HCT116 (cell line): ENCODE measurements around the gene MAP2K6. TPM values are rescaled to one million over a fixed set of nuclear protein-coding genes. Genes with fewer than 3 reads are reported as not detected.

ENCODE experiments used
- ATAC-seq: fragments of 200-7000 bp; cut with Tn5 transposase; 2 replicates; pipeline ENCODE4 v1.9.1; 2020; ENCODE audit warnings: mild to moderate bottlenecking, moderate library complexity
- BruUV-seq: library from RNA; stranded (reverse); fragments of 400-500 nt; replicated peaks from 2 replicates; lab custom pipeline; 2021; lab: Mats Ljungman, UMichigan
- CTCF ChIA-PET: fragments of 300-600 bp; sonication (Branson Sonifier 250); formaldehyde crosslinking; loops from one replicate; lab custom pipeline; 2021; ENCODE audit warnings: antibody characterized with exemption; lab: Charles Lee
- POLR2A ChIA-PET: fragments of 300-600, 350-600 bp; sonication (Branson Sonifier 250); formaldehyde crosslinking; loops from one replicate; lab custom pipeline; 2021; ENCODE audit warnings: antibody characterized with exemption; lab: Charles Lee
- RAD21 ChIA-PET, 2 experiments: fragments of 300-600 bp; sonication (Branson Sonifier 250); formaldehyde crosslinking; loops; one replicate each; lab custom pipeline; 2023; ENCODE audit warnings: low total read pairs in 2 of 2; ENCODE audit not compliant: uncharacterized antibody in 2 of 2, unreplicated experiment in 2 of 2, low non-redundant PET in 1 of 2; lab: Charles Lee
- DNase-seq: peaks from one replicate; pipeline ENCODE4 v3.0.0-alpha.2; 2010; ENCODE audit warnings: low read depth, low spot score
- H2AFZ ChIP-seq: fragments of 200-600 bp; shearing (Covaris generic), sonication (generic); 2 replicates; pipeline ENCODE4 v1.6.1; 2017; ENCODE audit warnings: low read depth, mixed run types, mixed read lengths, antibody characterized with exemption, low read length; ENCODE audit not compliant: poor library complexity, severe bottlenecking
- H3K27ac ChIP-seq: 2 replicates; pipeline ENCODE4 v1.5.1; 2012; ENCODE audit warnings: low read depth, low read length
- H3K27me3 ChIP-seq: fragments of 200-600 bp; sonication (generic); 2 replicates; pipeline ENCODE4 v1.6.1; 2016; ENCODE audit warnings: mixed run types, low read length, mixed read lengths; ENCODE audit not compliant: insufficient read depth
- H3K36me3 ChIP-seq, 2 experiments: fragments of 200-500 bp in 1 of 2; fragments of 200-600 bp in 1 of 2; sonication (Bioruptor generic) in 1 of 2; sonication (generic) in 1 of 2; 2 replicates each; pipeline versions ENCODE4 v1.5.1 to v1.6.1; 2014 to 2016; ENCODE audit warnings: low read length in 2 of 2, inconsistent platforms in 1 of 2, mixed read lengths in 1 of 2, mixed run types in 1 of 2; ENCODE audit not compliant: insufficient read depth in 2 of 2, control insufficient read depth in 1 of 2
- H3K4me1 ChIP-seq, 2 experiments: fragments of 200-600 bp in 1 of 2; sonication (generic) in 1 of 2; 2 replicates each; pipeline versions ENCODE4 v1.5.1 to v1.6.1; 2012 to 2017; ENCODE audit warnings: low read length in 2 of 2, inconsistent platforms in 1 of 2, mild to moderate bottlenecking in 1 of 2, mixed read lengths in 1 of 2, mixed run types in 1 of 2, moderate library complexity in 1 of 2; ENCODE audit not compliant: insufficient read depth in 2 of 2, control insufficient read depth in 1 of 2
- H3K4me2 ChIP-seq: fragments of 200-600 bp; sonication (generic); 2 replicates; pipeline ENCODE4 v1.6.1; 2017; ENCODE audit warnings: mixed run types, low read length, mixed read lengths
- H3K4me3 ChIP-seq, 2 experiments: fragments of 200-600 bp in 1 of 2; sonication (generic) in 1 of 2; replicated peaks in 1 of 2; 2 replicates each; pipeline ENCODE4 v1.5.1; 2011 to 2016; ENCODE audit warnings: low read length in 2 of 2, control low read depth in 1 of 2, low read depth in 1 of 2, mild to moderate bottlenecking in 1 of 2, mixed read lengths in 1 of 2, mixed run types in 1 of 2
- H3K79me2 ChIP-seq: fragments of 200-600 bp; sonication (generic); 2 replicates; pipeline ENCODE4 v1.6.1; 2017; ENCODE audit warnings: mild to moderate bottlenecking, mixed run types, low read length, moderate library complexity, mixed read lengths; ENCODE audit not compliant: insufficient read depth
- H3K9ac ChIP-seq: fragments of 200-600 bp; sonication (generic); 2 replicates; pipeline ENCODE4 v1.6.1; 2016; ENCODE audit warnings: low read length, mixed read lengths
- H3K9me2 ChIP-seq: fragments of 200-600 bp; sonication (generic), shearing (Covaris generic); 2 replicates; pipeline ENCODE4 v1.6.1; 2017; ENCODE audit warnings: mixed run types, mild to moderate bottlenecking, moderate library complexity; ENCODE audit not compliant: insufficient read depth
- H3K9me3 ChIP-seq, 2 experiments: fragments of 200-500 bp in 1 of 2; fragments of 200-600 bp in 1 of 2; sonication (Bioruptor generic) in 1 of 2; sonication (generic) in 1 of 2; 2 replicates each; pipeline ENCODE4 v1.6.1; 2014 to 2017; ENCODE audit warnings: low read length in 2 of 2, mixed read lengths in 2 of 2, inconsistent platforms in 1 of 2, low read depth in 1 of 2, mild to moderate bottlenecking in 1 of 2, mixed run types in 1 of 2, moderate library complexity in 1 of 2; ENCODE audit not compliant: control insufficient read depth in 1 of 2, insufficient read depth in 1 of 2
- H4K20me1 ChIP-seq: fragments of 200-600 bp; sonication (generic), shearing (Covaris generic); 2 replicates; pipeline ENCODE4 v1.6.1; 2017; ENCODE audit warnings: mixed run types, mild to moderate bottlenecking, moderate library complexity; ENCODE audit not compliant: insufficient read depth
- CEBPB ChIP-seq: IDR thresholded peaks from 2 replicates; pipeline ENCODE4 v1.6.1; 2012; ENCODE audit warnings: low read depth
- EGR1 ChIP-seq: IDR thresholded peaks from 2 replicates; pipeline ENCODE4 v1.6.1; 2012; ENCODE audit warnings: low read depth
- ELF1 ChIP-seq: IDR thresholded peaks from 2 replicates; pipeline ENCODE4 v1.6.1; 2012; ENCODE audit warnings: low read depth, borderline replicate concordance
- EZH2phosphoT487 ChIP-seq: fragments of 200-600 bp; IDR thresholded peaks from 2 replicates; pipeline ENCODE4 v1.6.1; 2018; ENCODE audit warnings: antibody characterized with exemption, borderline replicate concordance
- RAD21 ChIP-seq: IDR thresholded peaks from 2 replicates; pipeline ENCODE4 v1.6.1; 2012; ENCODE audit warnings: low read depth, mild to moderate bottlenecking
- SRF ChIP-seq: IDR thresholded peaks from 2 replicates; pipeline ENCODE4 v1.6.1; 2012; ENCODE audit warnings: low read depth
- TCF7L2 ChIP-seq: IDR thresholded peaks from 2 replicates; pipeline ENCODE4 v1.7.0; 2011; ENCODE audit warnings: borderline replicate concordance, inconsistent platforms; ENCODE audit not compliant: insufficient read depth, insufficient read length; ENCODE audit errors: extremely low read depth
- YY1 ChIP-seq: IDR thresholded peaks from 2 replicates; pipeline ENCODE4 v1.6.1; 2011; ENCODE audit warnings: low read length, low read depth, moderate library complexity, mild to moderate bottlenecking; ENCODE audit not compliant: insufficient replicate concordance; ENCODE audit errors: extremely low read depth
- ZFX ChIP-seq: fragments of 450-650 bp; IDR thresholded peaks from 2 replicates; pipeline ENCODE4 v1.6.1; 2017
- ZNF274 ChIP-seq: fragments of 200-500 bp; sonication (Bioruptor generic); IDR thresholded peaks from 2 replicates; pipeline ENCODE4 v1.6.1; 2014; ENCODE audit warnings: mild to moderate bottlenecking, low read depth, low read length, inconsistent platforms
- intact Hi-C: fragments of 100-400 bp; cut with micrococcal nuclease; formaldehyde crosslinking; loops from 2 replicates; pipeline ENCODE4 v1.10.0; 2022
- total RNA-seq: library from RNA; stranded (reverse); gene quantifications from one replicate; pipeline ENCODE4 v1.2.1, GENCODE V29; 2021; ENCODE audit not compliant: unreplicated experiment
- TF ChIP-seq, protein P1 (sequence below): IDR thresholded peaks from 2 replicates; pipeline ENCODE4 v1.6.1; 2012; ENCODE audit warnings: low read depth
- TF ChIP-seq, protein P2 (sequence below): IDR thresholded peaks from 2 replicates; pipeline ENCODE4 v1.6.1; 2012

Gene MAP2K6
- total RNA-seq, 1 experiment from 2014 or later = 0.22 TPM

GRCh38 chr17:69547230-69547629, 132.7 kb downstream of the MAP2K6 start (continued):
- TF ChIP-seq, protein P1, sequence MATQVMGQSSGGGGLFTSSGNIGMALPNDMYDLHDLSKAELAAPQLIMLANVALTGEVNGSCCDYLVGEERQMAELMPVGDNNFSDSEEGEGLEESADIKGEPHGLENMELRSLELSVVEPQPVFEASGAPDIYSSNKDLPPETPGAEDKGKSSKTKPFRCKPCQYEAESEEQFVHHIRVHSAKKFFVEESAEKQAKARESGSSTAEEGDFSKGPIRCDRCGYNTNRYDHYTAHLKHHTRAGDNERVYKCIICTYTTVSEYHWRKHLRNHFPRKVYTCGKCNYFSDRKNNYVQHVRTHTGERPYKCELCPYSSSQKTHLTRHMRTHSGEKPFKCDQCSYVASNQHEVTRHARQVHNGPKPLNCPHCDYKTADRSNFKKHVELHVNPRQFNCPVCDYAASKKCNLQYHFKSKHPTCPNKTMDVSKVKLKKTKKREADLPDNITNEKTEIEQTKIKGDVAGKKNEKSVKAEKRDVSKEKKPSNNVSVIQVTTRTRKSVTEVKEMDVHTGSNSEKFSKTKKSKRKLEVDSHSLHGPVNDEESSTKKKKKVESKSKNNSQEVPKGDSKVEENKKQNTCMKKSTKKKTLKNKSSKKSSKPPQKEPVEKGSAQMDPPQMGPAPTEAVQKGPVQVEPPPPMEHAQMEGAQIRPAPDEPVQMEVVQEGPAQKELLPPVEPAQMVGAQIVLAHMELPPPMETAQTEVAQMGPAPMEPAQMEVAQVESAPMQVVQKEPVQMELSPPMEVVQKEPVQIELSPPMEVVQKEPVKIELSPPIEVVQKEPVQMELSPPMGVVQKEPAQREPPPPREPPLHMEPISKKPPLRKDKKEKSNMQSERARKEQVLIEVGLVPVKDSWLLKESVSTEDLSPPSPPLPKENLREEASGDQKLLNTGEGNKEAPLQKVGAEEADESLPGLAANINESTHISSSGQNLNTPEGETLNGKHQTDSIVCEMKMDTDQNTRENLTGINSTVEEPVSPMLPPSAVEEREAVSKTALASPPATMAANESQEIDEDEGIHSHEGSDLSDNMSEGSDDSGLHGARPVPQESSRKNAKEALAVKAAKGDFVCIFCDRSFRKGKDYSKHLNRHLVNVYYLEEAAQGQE = no peak
- TF ChIP-seq, protein P2, sequence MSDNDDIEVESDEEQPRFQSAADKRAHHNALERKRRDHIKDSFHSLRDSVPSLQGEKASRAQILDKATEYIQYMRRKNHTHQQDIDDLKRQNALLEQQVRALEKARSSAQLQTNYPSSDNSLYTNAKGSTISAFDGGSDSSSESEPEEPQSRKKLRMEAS = no peak
- TF ChIP-seq CEBPB (no peak), RAD21 (no peak), EGR1 (no peak), EZH2phosphoT487 (no peak), SRF (no peak), YY1 (no peak), ELF1 (no peak)

DNA sequence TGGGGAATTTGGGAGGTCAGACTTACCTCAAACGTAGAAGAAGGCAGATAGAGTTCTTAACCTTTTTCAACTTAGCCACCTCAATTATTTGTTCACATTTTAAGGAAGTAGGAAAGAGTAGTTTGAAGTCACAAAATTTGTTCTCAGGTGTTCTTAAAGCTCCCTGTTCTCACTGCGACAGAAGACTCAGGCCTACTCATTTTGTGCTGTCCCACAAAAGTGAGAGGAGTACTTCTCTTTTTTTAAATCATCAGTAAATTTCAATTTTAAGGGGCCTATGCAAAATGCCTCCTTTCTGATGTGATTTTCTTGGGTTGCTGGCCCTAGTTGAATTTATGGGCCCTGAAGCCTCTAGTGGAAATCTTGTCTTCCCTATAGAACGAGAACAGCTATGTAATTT, 133.4 kb downstream of the MAP2K6 start:
- ChIA-PET POLR2A (no interaction called here), CTCF (no interaction called here), RAD21 (no interaction called here)
- ATAC-seq (no peak), DNase-seq (no peak)
- Histone ChIP-seq H2AFZ (no peak overlapping the region), H4K20me1 (no peaks in the 10 kb centered on the region), H3K27me3 (no peaks in the 10 kb centered on the region), H3K9me3 (no peaks in the 10 kb centered on the region), H3K9ac (no peak overlapping the region), H3K4me1 (no peaks in the 10 kb centered on the region), H3K4me3 (no peak overlapping the region), H3K9me2 (no peaks in the 10 kb centered on the region), H3K27ac (no peak overlapping the region), H3K36me3 (no peaks in the 10 kb centered on the region), H3K4me2 (no peak overlapping the region), H3K79me2 (no peaks in the 10 kb centered on the region)
- BruUV-seq = no TSS peak
- intact Hi-C loops = no loop called here
- TF ChIP-seq ZNF274 = no peak
- no peak for TF ChIP-seq CEBPB
- no peak for TF ChIP-seq ZFX
- no peak for TF ChIP-seq TCF7L2
- TF ChIP-seq YY1 = no peak
- TF ChIP-seq, all 23 proteins: peak for 0
